ENCODE data around the gene NDUFAF3. TPM values are rescaled to one million over a fixed set of nuclear protein-coding genes. Genes with fewer than 3 reads are reported as not detected.

The NDUFAF3 gene
- polyA plus RNA-seq, 1 of the 3 experiments (the other 2 are of a cell fraction): 104 TPM

- TF ChIP-seq, protein P1, sequence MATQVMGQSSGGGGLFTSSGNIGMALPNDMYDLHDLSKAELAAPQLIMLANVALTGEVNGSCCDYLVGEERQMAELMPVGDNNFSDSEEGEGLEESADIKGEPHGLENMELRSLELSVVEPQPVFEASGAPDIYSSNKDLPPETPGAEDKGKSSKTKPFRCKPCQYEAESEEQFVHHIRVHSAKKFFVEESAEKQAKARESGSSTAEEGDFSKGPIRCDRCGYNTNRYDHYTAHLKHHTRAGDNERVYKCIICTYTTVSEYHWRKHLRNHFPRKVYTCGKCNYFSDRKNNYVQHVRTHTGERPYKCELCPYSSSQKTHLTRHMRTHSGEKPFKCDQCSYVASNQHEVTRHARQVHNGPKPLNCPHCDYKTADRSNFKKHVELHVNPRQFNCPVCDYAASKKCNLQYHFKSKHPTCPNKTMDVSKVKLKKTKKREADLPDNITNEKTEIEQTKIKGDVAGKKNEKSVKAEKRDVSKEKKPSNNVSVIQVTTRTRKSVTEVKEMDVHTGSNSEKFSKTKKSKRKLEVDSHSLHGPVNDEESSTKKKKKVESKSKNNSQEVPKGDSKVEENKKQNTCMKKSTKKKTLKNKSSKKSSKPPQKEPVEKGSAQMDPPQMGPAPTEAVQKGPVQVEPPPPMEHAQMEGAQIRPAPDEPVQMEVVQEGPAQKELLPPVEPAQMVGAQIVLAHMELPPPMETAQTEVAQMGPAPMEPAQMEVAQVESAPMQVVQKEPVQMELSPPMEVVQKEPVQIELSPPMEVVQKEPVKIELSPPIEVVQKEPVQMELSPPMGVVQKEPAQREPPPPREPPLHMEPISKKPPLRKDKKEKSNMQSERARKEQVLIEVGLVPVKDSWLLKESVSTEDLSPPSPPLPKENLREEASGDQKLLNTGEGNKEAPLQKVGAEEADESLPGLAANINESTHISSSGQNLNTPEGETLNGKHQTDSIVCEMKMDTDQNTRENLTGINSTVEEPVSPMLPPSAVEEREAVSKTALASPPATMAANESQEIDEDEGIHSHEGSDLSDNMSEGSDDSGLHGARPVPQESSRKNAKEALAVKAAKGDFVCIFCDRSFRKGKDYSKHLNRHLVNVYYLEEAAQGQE (IDR thresholded peaks at IDR 0.05; ENCODE audit: low read depth, low read length): no peak
- TF ChIP-seq EZH2phosphoT487 (IDR thresholded peaks at IDR 0.05; ENCODE audit: borderline replicate concordance, low read depth): no peak
- TF ChIP-seq ELF1 (IDR thresholded peaks at IDR 0.05): no peak
- no peak for TF ChIP-seq NFIC (IDR thresholded peaks at IDR 0.05; ENCODE audit: borderline replicate concordance)
- no peak for TF ChIP-seq USF2 (IDR thresholded peaks at IDR 0.05; ENCODE audit: borderline replicate concordance, low read depth, low read length)
- TF ChIP-seq, protein P2, sequence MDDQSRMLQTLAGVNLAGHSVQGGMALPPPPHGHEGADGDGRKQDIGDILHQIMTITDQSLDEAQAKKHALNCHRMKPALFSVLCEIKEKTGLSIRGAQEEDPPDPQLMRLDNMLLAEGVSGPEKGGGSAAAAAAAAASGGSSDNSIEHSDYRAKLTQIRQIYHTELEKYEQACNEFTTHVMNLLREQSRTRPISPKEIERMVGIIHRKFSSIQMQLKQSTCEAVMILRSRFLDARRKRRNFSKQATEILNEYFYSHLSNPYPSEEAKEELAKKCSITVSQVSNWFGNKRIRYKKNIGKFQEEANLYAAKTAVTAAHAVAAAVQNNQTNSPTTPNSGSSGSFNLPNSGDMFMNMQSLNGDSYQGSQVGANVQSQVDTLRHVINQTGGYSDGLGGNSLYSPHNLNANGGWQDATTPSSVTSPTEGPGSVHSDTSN (IDR thresholded peaks at IDR 0.05): no peak
- TF ChIP-seq ZBTB33 (IDR thresholded peaks at IDR 0.05; ENCODE audit: borderline replicate concordance, low read depth): no peak
These were observed 35.3 kb downstream of the NDUFAF3 start (continued) for GRCh38 chr3:49057268-49057667.

DNA sequence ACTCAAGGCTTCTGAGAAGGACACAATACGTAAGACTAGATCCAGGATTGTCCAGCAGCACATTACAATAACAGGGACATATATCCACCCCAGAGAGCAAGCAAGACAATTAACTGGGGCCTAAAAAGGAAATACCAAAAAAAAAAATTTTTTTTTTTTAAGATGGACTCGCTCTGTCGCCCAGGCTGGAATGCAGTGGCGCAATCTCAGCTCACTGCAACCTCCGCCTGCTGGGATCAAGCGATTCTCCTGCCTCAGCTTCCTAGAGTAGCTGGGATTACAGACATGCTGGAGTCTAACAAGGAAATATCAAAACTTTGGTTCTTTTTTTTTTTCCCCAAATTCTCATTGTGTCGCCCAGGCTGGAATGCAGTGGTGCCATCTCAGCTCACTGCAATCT lies 36.1 kb downstream of the NDUFAF3 start:
- no peak overlapping the region for H2AFZ ChIP-seq (ENCODE audit: low read depth)
- no peak overlapping the region for H3K9ac ChIP-seq
- H3F3A ChIP-seq (replicated peaks; ENCODE audit: insufficient read depth): no peaks in the 10 kb centered on the region
- H3K9me2 ChIP-seq: no peaks in the 10 kb centered on the region
- no peak overlapping the region for H3K27ac ChIP-seq (ENCODE audit: low read depth in 2 of 2, low read length in 1 of 2)
- no peaks in the 10 kb centered on the region for H3K9me3 ChIP-seq
- no peaks in the 10 kb centered on the region for H3K4me1 ChIP-seq (ENCODE audit: control insufficient read depth in 1 of 2, insufficient read depth in 2 of 2, low read depth in 1 of 2, low read length in 1 of 2)
- ChIA-PET CTCF (interaction anchor here (1.4 kb wide), 1 partner anchor 70 kb away, joined by 3 read pairs; no protein-coding TSS in a partner anchor), POLR2A (interaction anchor here (0.7 kb wide), 1 partner anchor 51 kb away, joined by 3 read pairs; the partner anchor contains the start of gene WDR6)
- no peak overlapping the region for H3K4me3 ChIP-seq (ENCODE audit: low read depth in 2 of 2, low read length in 1 of 2)
- H3K4me2 ChIP-seq: no peak overlapping the region
- H3K36me3 ChIP-seq (replicated peaks in 1 of 2; ENCODE audit: control insufficient read depth in 1 of 2, insufficient read depth in 2 of 2, low read length in 1 of 2): peaks cover 20 to 51% of the 10 kb centered on the region in 2 experiments
- H4K20me1 ChIP-seq (ENCODE audit: insufficient read depth): no peaks in the 10 kb centered on the region; the same call in 1 of the 2 replicates
- DNase-seq: no peak
- WGBS (ENCODE audit: low lambda C conversion rate): 95% methylated on average over 7 of the region's 7 CpGs
- no peaks in the 10 kb centered on the region for H3K27me3 ChIP-seq (ENCODE audit: insufficient read depth)
- H3K79me2 ChIP-seq (ENCODE audit: insufficient read depth): peaks cover 58% of the 10 kb centered on the region; the same call in 1 of the 2 replicates
- TF ChIP-seq NFIC (IDR thresholded peaks at IDR 0.05; ENCODE audit: borderline replicate concordance) (no peak), TCF12 (IDR thresholded peaks at IDR 0.05) (no peak), EZH2phosphoT487 (IDR thresholded peaks at IDR 0.05; ENCODE audit: borderline replicate concordance, low read depth) (no peak)

Small RNAs within 50 kb of the gene (small RNA-seq; reads per million reads assigned to genes)
- gene MIR191 (7,570 to 54,648 (median 44,474) reads per million in 7 experiments), gene MIR425 (286 to 7,639 (median 4,771) reads per million in 7 experiments)

Other genes with a start within 250 kb of the NDUFAF3 start
- 5.2 and 5.7 TPM in 2 replicates for gene PRKAR2A, start 174.2 kb upstream of the NDUFAF3 start, polyA plus RNA-seq (2012; rRNA removed)
- gene SLC25A20, start 123.2 kb upstream of the NDUFAF3 start, polyA plus RNA-seq (2012; rRNA removed): 30.3 and 41.9 TPM in 2 replicates
- gene ARIH2, start 103.3 kb upstream of the NDUFAF3 start, polyA plus RNA-seq (2012; rRNA removed): 69.7 and 94.4 TPM in 2 replicates
- 21.0 and 21.4 TPM in 2 replicates for gene P4HTM, start 31.9 kb upstream of the NDUFAF3 start, polyA plus RNA-seq (2012; rRNA removed)
- 230 and 277 TPM in 2 replicates for gene WDR6, start 14.7 kb upstream of the NDUFAF3 start, polyA plus RNA-seq (2012; rRNA removed)
- gene DALRD3, start 3.5 kb upstream of the NDUFAF3 start, polyA plus RNA-seq (2012; rRNA removed): 82.7 and 99.4 TPM in 2 replicates
- gene IMPDH2, start 7.3 kb downstream of the NDUFAF3 start, polyA plus RNA-seq (2012; rRNA removed): 305 and 346 TPM in 2 replicates
- 58.5 and 67.0 TPM in 2 replicates for gene QRICH1, start 72.0 kb downstream of the NDUFAF3 start, polyA plus RNA-seq (2012; rRNA removed)
- 311 and 381 TPM in 2 replicates for gene QARS1, start 82.6 kb downstream of the NDUFAF3 start, polyA plus RNA-seq (2012; rRNA removed)
- 75.6 and 80.5 TPM in 2 replicates for gene USP19, start 98.7 kb downstream of the NDUFAF3 start, polyA plus RNA-seq (2012; rRNA removed)
- gene LAMB2, start 110.9 kb downstream of the NDUFAF3 start, polyA plus RNA-seq (2012; rRNA removed): 318 and 332 TPM in 2 replicates
- gene CCDC71, start 144.2 kb downstream of the NDUFAF3 start, polyA plus RNA-seq (2012; rRNA removed): 40.9 and 43.6 TPM in 2 replicates
- 35.3 and 40.6 TPM in 2 replicates for gene KLHDC8B, start 149.5 kb downstream of the NDUFAF3 start, polyA plus RNA-seq (2012; rRNA removed)

All from SK-N-SH (cell line).